Naive B cell (primary cell): ENCODE results near the gene STRN3. TPM values are rescaled to one million over a fixed set of nuclear protein-coding genes. Genes with fewer than 3 reads are reported as not detected.

Experiments
- ATAC-seq, 2 donors: fragments of 150-1000 bp; cut with Tn5 transposase; 2 replicates each; pipeline ENCODE4 v1.10.0; 2021; ENCODE audit warnings: low read depth in 2 of 2, mild to moderate bottlenecking in 2 of 2, moderate library complexity in 2 of 2
- DNase-seq: peaks from one replicate; pipeline ENCODE4 v3.0.0; 2022
- H3K27ac Mint-ChIP-seq, 6 donors: one replicate each; pipeline ENCODE4 v1.8.0; 2020 to 2022; ENCODE audit warnings: mild to moderate bottlenecking in 6 of 6, mixed read lengths in 6 of 6, moderate library complexity in 5 of 6, inconsistent platforms in 2 of 6
- H3K27me3 Mint-ChIP-seq, 3 donors: one replicate each; pipeline ENCODE4 v1.8.0; 2021 to 2022; ENCODE audit warnings: mixed read lengths in 3 of 3, mild to moderate bottlenecking in 1 of 3
- H3K36me3 Mint-ChIP-seq, 2 donors: one replicate each; pipeline ENCODE4 v1.8.0; 2020 to 2022; ENCODE audit warnings: mixed read lengths in 2 of 2, inconsistent platforms in 1 of 2, mild to moderate bottlenecking in 1 of 2
- H3K4me1 Mint-ChIP-seq, 3 donors: one replicate each; pipeline ENCODE4 v1.8.0; 2020 to 2022; ENCODE audit warnings: mixed read lengths in 3 of 3, inconsistent platforms in 1 of 3, mild to moderate bottlenecking in 1 of 3, moderate library complexity in 1 of 3
- H3K4me3 Mint-ChIP-seq, 8 donors: one replicate each; pipeline ENCODE4 v1.8.0; 2020 to 2022; ENCODE audit warnings: mild to moderate bottlenecking in 8 of 8, mixed read lengths in 8 of 8, moderate library complexity in 8 of 8, inconsistent platforms in 2 of 8
- H3K9me3 Mint-ChIP-seq, 7 donors: one replicate each; pipeline ENCODE4 v1.8.0; 2020 to 2022; ENCODE audit warnings: mixed read lengths in 7 of 7, mild to moderate bottlenecking in 5 of 7, inconsistent platforms in 2 of 7, moderate library complexity in 1 of 7
- polyA plus RNA-seq, 6 donors: library from polyadenylated mRNA; unstranded; fragments of 300-500 nt; fragmentation: Illumina TruSeq; gene quantifications; one replicate each; pipeline ENCODE4 v1.2.3, GENCODE V29; 2021; ENCODE audit warnings: low read depth in 6 of 6

STRN3 gene
- polyA plus RNA-seq, 6 donors from 2014 or later = 1.6 to 6.1 (median 4.5) TPM

GRCh38 chr14:30848449-30849240, 177.5 kb downstream of the STRN3 start:
- Mint-ChIP-seq H3K27me3 (peaks cover 23 to 57% (median 31%) of the 10 kb centered on the region in 3 donors), H3K9me3 (peaks cover 0 to 2% (median 0%) of the 10 kb centered on the region in 7 donors), H3K4me1 (no peaks in the 10 kb centered on the region), H3K4me3 (no peak overlapping the region), H3K27ac (no peak overlapping the region), H3K36me3 (no peaks in the 10 kb centered on the region)
- no peak for ATAC-seq
- DNase-seq = no peak

Other genes with a start within 250 kb of the STRN3 start
- 1 to 10 TPM in 5 of 6 donors, under 1 TPM in 1; 0.56 to 7.4 (median 3.4) TPM for gene COCH, start 151.8 kb downstream of the STRN3 start, polyA plus RNA-seq
- 10 to 100 TPM in 2 of 6 donors, 1 to 10 TPM in 4; 6.2 to 13.5 (median 8.7) TPM for gene AP4S1, start 730 bp downstream of the STRN3 start, polyA plus RNA-seq
- 10 to 100 TPM; 14.5 to 42.7 (median 35.0) TPM for gene HECTD1, start 181.4 kb upstream of the STRN3 start, polyA plus RNA-seq